Measurements from ENCODE around the gene RPL26.
A peak's percentile ranks its signal among the peaks of the same experiment; 100 is the strongest.

RPL26 gene

GRCh38 chr17:8421571-8421970, 38.6 kb upstream of the RPL26 start:
- no peak overlapping the region for H4K8ac ChIP-seq (ENCODE audit: low read depth, low read length)
- H2AFZ ChIP-seq (ENCODE audit: low read length) = no peak overlapping the region
- no peak overlapping the region for H3K9ac ChIP-seq (ENCODE audit: low read depth, low read length, poor library complexity)
- no peak overlapping the region for H3K27ac ChIP-seq (replicated peaks; ENCODE audit: low read length)
- no peak for DNase-seq (ENCODE audit: low spot score)
- H3K4ac ChIP-seq (ENCODE audit: low read length) = no peak overlapping the region
- no CpG with 5 or more reads among the region's 3 CpGs for WGBS, 2 donors (ENCODE audit: extremely low coverage in 2 of 2, insufficient read length in 2 of 2, insufficient replicate concordance in 1 of 2)
- H3K4me1 ChIP-seq (ENCODE audit: control insufficient read depth in 2 of 2, insufficient read depth in 1 of 2, low read depth in 1 of 2, low read length in 2 of 2) = peaks cover 0 to 4% of the 10 kb centered on the region in 2 donors
- H2BK5ac ChIP-seq (ENCODE audit: low read length) = no peak overlapping the region
- H3K23ac ChIP-seq (ENCODE audit: low read depth, low read length, poor library complexity) = no peak overlapping the region
- no peak overlapping the region for H3K18ac ChIP-seq (ENCODE audit: low read length)
- H3K9me3 ChIP-seq (replicated peaks in 1 of 2; ENCODE audit: control insufficient read depth in 2 of 2, insufficient read depth in 1 of 2, low read depth in 1 of 2, low read length in 2 of 2) = peaks cover 0 to 2% of the 10 kb centered on the region in 2 donors
- peaks cover 0 to 25% (median 0%) of the 10 kb centered on the region in 3 experiments for H3K27me3 ChIP-seq (ENCODE audit: control insufficient read depth in 3 of 3, insufficient read depth in 3 of 3, low read depth in 1 of 3, low read length in 3 of 3)
- H3K4me2 ChIP-seq (ENCODE audit: insufficient read depth, low read length, poor library complexity, severe bottlenecking) = no peak overlapping the region
- H2BK15ac ChIP-seq (ENCODE audit: low read length) = no peak overlapping the region
- no peak overlapping the region for H2AK5ac ChIP-seq (ENCODE audit: low read depth, low read length)
- no peak overlapping the region for H3K4me3 ChIP-seq (ENCODE audit: low read length in 2 of 2)
- H2BK12ac ChIP-seq (ENCODE audit: low read length) = no peak overlapping the region
- H3K36me3 ChIP-seq (replicated peaks in 1 of 2; ENCODE audit: control insufficient read depth in 2 of 2, insufficient read depth in 2 of 2, low read length in 2 of 2) = no peaks in the 10 kb centered on the region
- H2BK120ac ChIP-seq (ENCODE audit: low read depth, low read length) = no peak overlapping the region
- no peak overlapping the region for H4K91ac ChIP-seq (ENCODE audit: low read depth, low read length, poor library complexity)
- no peak overlapping the region for H3K14ac ChIP-seq (ENCODE audit: low read length)
- no peaks in the 10 kb centered on the region for H3K79me1 ChIP-seq (ENCODE audit: low read depth, low read length)

DNA sequence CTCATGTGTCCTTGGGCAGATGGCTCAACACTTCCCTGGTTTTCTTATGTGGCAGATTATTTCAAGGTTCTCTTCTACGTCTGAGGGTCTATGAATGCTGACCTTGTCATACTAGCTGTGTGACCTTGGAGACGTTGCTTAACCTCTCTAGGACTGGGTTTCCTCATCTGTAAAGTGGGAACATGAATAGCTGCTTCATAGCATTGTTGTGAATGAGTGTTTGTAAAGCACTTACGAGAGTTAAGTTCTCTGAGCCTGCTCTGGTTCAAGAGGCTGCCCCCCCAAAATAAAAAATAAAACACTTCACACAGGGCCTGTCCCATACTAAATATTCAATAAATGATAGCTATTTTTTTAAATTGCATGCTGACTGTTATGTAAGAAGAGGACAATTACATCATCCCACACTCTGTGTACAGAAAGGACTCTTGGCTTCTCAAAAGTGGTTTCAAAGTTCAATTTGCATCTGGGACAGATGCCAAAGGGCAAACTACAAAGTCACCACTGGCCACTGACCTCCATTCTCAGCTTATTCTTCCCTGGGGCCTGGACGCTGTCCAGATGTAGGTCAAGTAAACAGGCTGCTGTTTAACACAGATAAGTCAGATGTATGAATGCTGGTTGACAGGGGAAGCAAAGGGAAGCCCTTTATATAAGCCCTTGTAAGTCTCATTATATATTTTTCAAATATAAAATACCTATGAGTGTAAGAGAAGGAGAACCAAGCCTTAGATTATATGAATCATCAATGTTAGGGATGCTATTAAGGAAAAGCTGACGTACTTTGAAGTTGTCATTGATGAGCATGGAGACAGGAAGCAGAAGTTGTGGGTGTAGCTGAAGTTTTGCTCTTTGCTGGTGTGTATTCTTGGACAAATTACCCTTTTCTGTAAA, 37.3 kb upstream of the RPL26 start:
- H3K23ac ChIP-seq (ENCODE audit: low read depth, low read length, poor library complexity) = no peak overlapping the region
- no CpG with 5 or more reads among the region's 5 CpGs for WGBS, 2 donors (ENCODE audit: extremely low coverage in 2 of 2, insufficient read length in 2 of 2, insufficient replicate concordance in 1 of 2)
- peaks cover 0 to under 1% of the 10 kb centered on the region in 2 donors for H3K4me1 ChIP-seq (ENCODE audit: control insufficient read depth in 2 of 2, insufficient read depth in 1 of 2, low read depth in 1 of 2, low read length in 2 of 2)
- H2BK15ac ChIP-seq (ENCODE audit: low read length) = no peak overlapping the region
- H3K79me1 ChIP-seq (ENCODE audit: low read depth, low read length) = no peaks in the 10 kb centered on the region
- peaks cover 0 to 31% (median 0%) of the 10 kb centered on the region in 3 experiments for H3K27me3 ChIP-seq (ENCODE audit: control insufficient read depth in 3 of 3, insufficient read depth in 3 of 3, low read depth in 1 of 3, low read length in 3 of 3)
- peaks cover 0 to 2% of the 10 kb centered on the region in 2 donors for H3K9me3 ChIP-seq (replicated peaks in 1 of 2; ENCODE audit: control insufficient read depth in 2 of 2, insufficient read depth in 1 of 2, low read depth in 1 of 2, low read length in 2 of 2)
- no peak overlapping the region for H3K14ac ChIP-seq (ENCODE audit: low read length)
- H4K91ac ChIP-seq (ENCODE audit: low read depth, low read length, poor library complexity) = no peak overlapping the region
- DNase-seq (ENCODE audit: low spot score) = no peak
- no peak overlapping the region for H3K4me3 ChIP-seq (ENCODE audit: low read length in 2 of 2)
- no peak overlapping the region for H4K8ac ChIP-seq (ENCODE audit: low read depth, low read length)
- H2AK5ac ChIP-seq (ENCODE audit: low read depth, low read length) = no peak overlapping the region
- H3K27ac ChIP-seq (replicated peaks; ENCODE audit: low read length) = no peak overlapping the region
- no peak overlapping the region for H3K18ac ChIP-seq (ENCODE audit: low read length)
- H2BK5ac ChIP-seq (ENCODE audit: low read length) = no peak overlapping the region
- no peaks in the 10 kb centered on the region for H3K36me3 ChIP-seq (replicated peaks in 1 of 2; ENCODE audit: control insufficient read depth in 2 of 2, insufficient read depth in 2 of 2, low read length in 2 of 2)
- no peak overlapping the region for H2BK12ac ChIP-seq (ENCODE audit: low read length)
- no peak overlapping the region for H3K4ac ChIP-seq (ENCODE audit: low read length)
- peak overlapping the region; percentile 9 for H3K9ac ChIP-seq (ENCODE audit: low read depth, low read length, poor library complexity)
- H2AFZ ChIP-seq (ENCODE audit: low read length) = no peak overlapping the region
- no peak overlapping the region for H2BK120ac ChIP-seq (ENCODE audit: low read depth, low read length)
- no peak overlapping the region for H3K4me2 ChIP-seq (ENCODE audit: insufficient read depth, low read length, poor library complexity, severe bottlenecking)

GRCh38 chr17:8419305-8419704, 36.3 kb upstream of the RPL26 start:
- Histone ChIP-seq H2BK12ac (ENCODE audit: low read length) (no peak overlapping the region), H4K8ac (ENCODE audit: low read depth, low read length) (no peak overlapping the region), H3K4me1 (ENCODE audit: control insufficient read depth in 2 of 2, insufficient read depth in 1 of 2, low read depth in 1 of 2, low read length in 2 of 2) (no peaks in the 10 kb centered on the region), H3K23ac (ENCODE audit: low read depth, low read length, poor library complexity) (no peak overlapping the region), H3K9me3 (replicated peaks in 1 of 2; ENCODE audit: control insufficient read depth in 2 of 2, insufficient read depth in 1 of 2, low read depth in 1 of 2, low read length in 2 of 2) (peaks cover 0 to 2% of the 10 kb centered on the region in 2 donors), H2AK5ac (ENCODE audit: low read depth, low read length) (no peak overlapping the region), H3K27ac (replicated peaks; ENCODE audit: low read length) (no peak overlapping the region), H3K4me3 (ENCODE audit: low read length in 2 of 2) (no peak overlapping the region), H3K14ac (ENCODE audit: low read length) (no peak overlapping the region), H2BK120ac (ENCODE audit: low read depth, low read length) (no peak overlapping the region), H3K79me1 (ENCODE audit: low read depth, low read length) (no peaks in the 10 kb centered on the region), H4K91ac (ENCODE audit: low read depth, low read length, poor library complexity) (no peak overlapping the region), H3K36me3 (replicated peaks in 1 of 2; ENCODE audit: control insufficient read depth in 2 of 2, insufficient read depth in 2 of 2, low read length in 2 of 2) (no peaks in the 10 kb centered on the region), H3K4ac (ENCODE audit: low read length) (no peak overlapping the region), H2BK5ac (ENCODE audit: low read length) (no peak overlapping the region), H3K18ac (ENCODE audit: low read length) (no peak overlapping the region), H2BK15ac (ENCODE audit: low read length) (no peak overlapping the region), H3K27me3 (ENCODE audit: control insufficient read depth in 3 of 3, insufficient read depth in 3 of 3, low read depth in 1 of 3, low read length in 3 of 3) (peaks cover 0 to 31% (median 0%) of the 10 kb centered on the region in 3 experiments), H3K4me2 (ENCODE audit: insufficient read depth, low read length, poor library complexity, severe bottlenecking) (no peak overlapping the region), H2AFZ (ENCODE audit: low read length) (no peak overlapping the region), H3K9ac (ENCODE audit: low read depth, low read length, poor library complexity) (no peak overlapping the region)
- DNase-seq (ENCODE audit: low spot score) = no peak
- WGBS, 2 donors (ENCODE audit: extremely low coverage in 2 of 2, insufficient read length in 2 of 2, insufficient replicate concordance in 1 of 2) = no CpG with 5 or more reads among the region's 1 CpG

GRCh38 chr17:8418471-8418870, 35.5 kb upstream of the RPL26 start:
- H2AFZ ChIP-seq (ENCODE audit: low read length) = no peak overlapping the region
- no peak overlapping the region for H3K23ac ChIP-seq (ENCODE audit: low read depth, low read length, poor library complexity)
- no peak overlapping the region for H2BK120ac ChIP-seq (ENCODE audit: low read depth, low read length)
- no peak overlapping the region for H3K4ac ChIP-seq (ENCODE audit: low read length)
- H3K79me1 ChIP-seq (ENCODE audit: low read depth, low read length) = no peaks in the 10 kb centered on the region
- H2BK12ac ChIP-seq (ENCODE audit: low read length) = no peak overlapping the region
- H4K8ac ChIP-seq (ENCODE audit: low read depth, low read length) = no peak overlapping the region
- peaks cover 0 to 33% (median 0%) of the 10 kb centered on the region in 3 experiments for H3K27me3 ChIP-seq (ENCODE audit: control insufficient read depth in 3 of 3, insufficient read depth in 3 of 3, low read depth in 1 of 3, low read length in 3 of 3)
- no peak overlapping the region for H3K27ac ChIP-seq (replicated peaks; ENCODE audit: low read length)
- H3K4me1 ChIP-seq (ENCODE audit: control insufficient read depth in 2 of 2, insufficient read depth in 1 of 2, low read depth in 1 of 2, low read length in 2 of 2) = no peaks in the 10 kb centered on the region
- no peak overlapping the region for H3K4me2 ChIP-seq (ENCODE audit: insufficient read depth, low read length, poor library complexity, severe bottlenecking)
- no peak overlapping the region for H2BK15ac ChIP-seq (ENCODE audit: low read length)
- H3K18ac ChIP-seq (ENCODE audit: low read length) = no peak overlapping the region
- H2AK5ac ChIP-seq (ENCODE audit: low read depth, low read length) = no peak overlapping the region
- no peak for DNase-seq (ENCODE audit: low spot score)
- no peak overlapping the region for H3K14ac ChIP-seq (ENCODE audit: low read length)
- H3K9me3 ChIP-seq (replicated peaks in 1 of 2; ENCODE audit: control insufficient read depth in 2 of 2, insufficient read depth in 1 of 2, low read depth in 1 of 2, low read length in 2 of 2) = peaks cover 0 to 2% of the 10 kb centered on the region in 2 donors
- WGBS, 2 donors (ENCODE audit: extremely low coverage in 2 of 2, insufficient read length in 2 of 2, insufficient replicate concordance in 1 of 2) = no CpG with 5 or more reads among the region's 1 CpG
- no peak overlapping the region for H4K91ac ChIP-seq (ENCODE audit: low read depth, low read length, poor library complexity)
- no peaks in the 10 kb centered on the region for H3K36me3 ChIP-seq (replicated peaks in 1 of 2; ENCODE audit: control insufficient read depth in 2 of 2, insufficient read depth in 2 of 2, low read length in 2 of 2)
- H3K9ac ChIP-seq (ENCODE audit: low read depth, low read length, poor library complexity) = no peak overlapping the region
- no peak overlapping the region for H3K4me3 ChIP-seq (ENCODE audit: low read length in 2 of 2)
- H2BK5ac ChIP-seq (ENCODE audit: low read length) = no peak overlapping the region

All from neuronal stem cell (in vitro differentiated cells).